RCC 7860 (cell line): ENCODE data around the gene SETBP1.

Source experiments
- DNase-seq: peaks from one replicate; pipeline ENCODE4 v3.0.0-alpha.2; 2015; ENCODE audit warnings: low spot score
- FAIRE-seq: peaks from 2 replicates; lab custom pipeline; 2012; peaks lifted over from hg19 to GRCh38; lab: Jason Lieb, UNC

Gene SETBP1

GRCh38 chr18:44921974-44922373, 241.3 kb downstream of the SETBP1 start:
- FAIRE-seq (no peak), DNase-seq (no peak)

- no peak for DNase-seq
- no peak for FAIRE-seq
Measured at GRCh38 chr18:44922968-44923367, 242.3 kb downstream of the SETBP1 start.

GRCh38 chr18:44924785-44925499, 244.3 kb downstream of the SETBP1 start:
- FAIRE-seq, result no peak
- DNase-seq, result no peak

GRCh38 chr18:44927127-44927849, 246.6 kb downstream of the SETBP1 start:
- DNase-seq (peak; percentile 37), FAIRE-seq (no peak)

- FAIRE-seq (no peak), DNase-seq (no peak)
Measured at GRCh38 chr18:44934901-44935300, 254.2 kb downstream of the SETBP1 start.

- FAIRE-seq, result no peak
- DNase-seq, result no peak
Measured at GRCh38 chr18:44935455-44935854, 254.8 kb downstream of the SETBP1 start.

- FAIRE-seq (no peak), DNase-seq (no peak)
Measured at GRCh38 chr18:44936485-44936884, 255.8 kb downstream of the SETBP1 start.

- no peak for FAIRE-seq
Measured at GRCh38 chr18:44937960-44938719, 257.5 kb downstream of the SETBP1 start.

GRCh38 chr18:44938720-44939665, 258.3 kb downstream of the SETBP1 start:
- DNase-seq, result no peak
- FAIRE-seq, result no peak

More at GRCh38 chr18:44937960-44938719, 257.5 kb downstream of the SETBP1 start:
- no peak for DNase-seq

GRCh38 chr18:44941516-44941915, 260.8 kb downstream of the SETBP1 start:
- FAIRE-seq (no peak), DNase-seq (no peak)

GRCh38 chr18:44942073-44942472, 261.4 kb downstream of the SETBP1 start:
- FAIRE-seq, result no peak
- no peak for DNase-seq

- FAIRE-seq, result peak; percentile 89
- peak; percentile 83 for DNase-seq
Measured at GRCh38 chr18:44943311-44943881, 262.7 kb downstream of the SETBP1 start.

- DNase-seq, result no peak
- no peak for FAIRE-seq
Measured at GRCh38 chr18:44944461-44944860, 263.8 kb downstream of the SETBP1 start.

GRCh38 chr18:44945888-44946401, 265.3 kb downstream of the SETBP1 start:
- FAIRE-seq (no peak), DNase-seq (no peak)

GRCh38 chr18:44946529-44947113, 265.9 kb downstream of the SETBP1 start:
- DNase-seq (no peak), FAIRE-seq (no peak)

- DNase-seq, result no peak
- no peak for FAIRE-seq
Measured at GRCh38 chr18:44949967-44950366, 269.3 kb downstream of the SETBP1 start.

GRCh38 chr18:44950685-44951195, 270.1 kb downstream of the SETBP1 start:
- FAIRE-seq (no peak), DNase-seq (no peak)

- no peak for DNase-seq
- no peak for FAIRE-seq
Measured at GRCh38 chr18:44951748-44952147, 271.1 kb downstream of the SETBP1 start.

- no peak for DNase-seq
- no peak for FAIRE-seq
Measured at GRCh38 chr18:44954257-44954656, 273.6 kb downstream of the SETBP1 start.
